Chondrocyte (in vitro differentiated cells): Measurements from ENCODE around the gene AGPS. TPM values are rescaled to one million over a fixed set of nuclear protein-coding genes. Genes with fewer than 3 reads are reported as not detected.

Experiments used
- DNase-seq: peaks from one replicate; pipeline ENCODE4 v3.0.0; 2021; ENCODE audit warnings: mixed read lengths, low spot score
- H3K27ac Mint-ChIP-seq: one replicate; pipeline ENCODE4 v1.8.0; 2021; ENCODE audit warnings: mild to moderate bottlenecking, moderate library complexity, mixed read lengths; ENCODE audit not compliant: unreplicated experiment
- H3K27me3 Mint-ChIP-seq: 2 replicates; pipeline ENCODE4 v1.8.0; 2021; ENCODE audit warnings: low read depth, mixed read lengths
- H3K36me3 Mint-ChIP-seq: 2 replicates; pipeline ENCODE4 v1.8.0; 2021; ENCODE audit warnings: low read depth, mixed read lengths
- H3K4me1 Mint-ChIP-seq: 2 replicates; pipeline ENCODE4 v1.8.0; 2021; ENCODE audit warnings: low read depth, mild to moderate bottlenecking, mixed read lengths
- H3K4me3 Mint-ChIP-seq: one replicate; pipeline ENCODE4 v1.8.0; 2021; ENCODE audit warnings: mild to moderate bottlenecking, moderate library complexity, mixed read lengths; ENCODE audit not compliant: unreplicated experiment
- H3K9me3 Mint-ChIP-seq: 2 replicates; pipeline ENCODE4 v1.8.0; 2021; ENCODE audit warnings: low read depth, mixed read lengths
- total RNA-seq: library from RNA; stranded (reverse); gene quantifications from 3 replicates; pipeline ENCODE4 v1.2.1, GENCODE V29; 2021
- TF ChIP-seq, protein P1 (sequence below): fragments of 200-600 bp; sonication (generic); IDR thresholded peaks from 2 replicates; pipeline ENCODE4 v1.5.0; 2021; ENCODE audit warnings: antibody characterized with exemption, mild to moderate bottlenecking, moderate library complexity

Gene AGPS
- total RNA-seq, 1 donor from 2014 or later = 40.2 TPM

DNA sequence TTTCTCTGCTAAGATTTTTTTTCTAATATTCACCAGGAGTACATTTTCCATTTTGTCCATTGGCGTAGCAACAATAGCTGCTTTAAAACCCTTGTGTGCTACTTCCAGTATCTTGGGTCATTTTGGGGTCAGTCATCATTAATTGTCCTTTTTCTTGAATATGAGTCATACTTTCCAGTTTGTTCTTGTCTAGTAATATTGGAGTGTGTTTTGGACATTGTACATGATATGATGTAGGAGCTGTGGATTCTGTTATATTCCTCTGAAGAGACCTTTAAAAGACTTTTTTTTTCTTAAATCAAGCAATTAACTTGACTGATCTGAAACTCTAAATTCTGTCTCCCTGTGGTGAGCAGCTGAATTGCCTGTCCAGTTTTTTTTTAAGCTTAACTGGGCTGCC, 40.8 kb downstream of the AGPS start:
- Mint-ChIP-seq H3K4me1 (peaks cover 12% of the 10 kb centered on the region), H3K4me3 (no peak overlapping the region), H3K36me3 (peaks cover 27% of the 10 kb centered on the region), H3K9me3 (peaks cover 31% of the 10 kb centered on the region), H3K27ac (no peak overlapping the region), H3K27me3 (no peaks in the 10 kb centered on the region)
- no peak for DNase-seq
- TF ChIP-seq, protein P1, sequence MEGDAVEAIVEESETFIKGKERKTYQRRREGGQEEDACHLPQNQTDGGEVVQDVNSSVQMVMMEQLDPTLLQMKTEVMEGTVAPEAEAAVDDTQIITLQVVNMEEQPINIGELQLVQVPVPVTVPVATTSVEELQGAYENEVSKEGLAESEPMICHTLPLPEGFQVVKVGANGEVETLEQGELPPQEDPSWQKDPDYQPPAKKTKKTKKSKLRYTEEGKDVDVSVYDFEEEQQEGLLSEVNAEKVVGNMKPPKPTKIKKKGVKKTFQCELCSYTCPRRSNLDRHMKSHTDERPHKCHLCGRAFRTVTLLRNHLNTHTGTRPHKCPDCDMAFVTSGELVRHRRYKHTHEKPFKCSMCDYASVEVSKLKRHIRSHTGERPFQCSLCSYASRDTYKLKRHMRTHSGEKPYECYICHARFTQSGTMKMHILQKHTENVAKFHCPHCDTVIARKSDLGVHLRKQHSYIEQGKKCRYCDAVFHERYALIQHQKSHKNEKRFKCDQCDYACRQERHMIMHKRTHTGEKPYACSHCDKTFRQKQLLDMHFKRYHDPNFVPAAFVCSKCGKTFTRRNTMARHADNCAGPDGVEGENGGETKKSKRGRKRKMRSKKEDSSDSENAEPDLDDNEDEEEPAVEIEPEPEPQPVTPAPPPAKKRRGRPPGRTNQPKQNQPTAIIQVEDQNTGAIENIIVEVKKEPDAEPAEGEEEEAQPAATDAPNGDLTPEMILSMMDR = peak; percentile 16

DNA sequence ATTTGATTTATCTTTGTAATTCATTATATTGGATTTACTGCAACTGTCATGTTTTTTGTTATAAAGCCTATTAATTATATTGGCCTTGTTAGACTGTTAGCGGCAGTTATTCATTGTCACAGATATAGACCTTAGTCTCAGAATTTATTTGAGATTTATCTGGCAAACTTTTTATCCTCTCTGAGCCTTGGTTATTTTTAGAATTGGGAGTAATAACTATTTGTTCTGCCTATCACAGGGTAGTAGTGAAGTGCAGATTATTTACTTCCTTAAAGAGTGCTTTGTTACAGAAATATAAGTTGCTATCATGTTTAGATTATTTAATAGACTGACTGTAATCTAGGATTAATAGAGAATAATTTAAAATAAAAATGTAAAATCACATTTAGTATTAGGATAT, 41.9 kb downstream of the AGPS start:
- peaks cover 26% of the 10 kb centered on the region for H3K9me3 Mint-ChIP-seq
- TF ChIP-seq, protein P1 = no peak
- no peaks in the 10 kb centered on the region for H3K27me3 Mint-ChIP-seq
- H3K4me1 Mint-ChIP-seq = peaks cover 12% of the 10 kb centered on the region
- H3K36me3 Mint-ChIP-seq = peaks cover 20% of the 10 kb centered on the region
- no peak overlapping the region for H3K27ac Mint-ChIP-seq
- H3K4me3 Mint-ChIP-seq = no peak overlapping the region
- DNase-seq = no peak

DNA sequence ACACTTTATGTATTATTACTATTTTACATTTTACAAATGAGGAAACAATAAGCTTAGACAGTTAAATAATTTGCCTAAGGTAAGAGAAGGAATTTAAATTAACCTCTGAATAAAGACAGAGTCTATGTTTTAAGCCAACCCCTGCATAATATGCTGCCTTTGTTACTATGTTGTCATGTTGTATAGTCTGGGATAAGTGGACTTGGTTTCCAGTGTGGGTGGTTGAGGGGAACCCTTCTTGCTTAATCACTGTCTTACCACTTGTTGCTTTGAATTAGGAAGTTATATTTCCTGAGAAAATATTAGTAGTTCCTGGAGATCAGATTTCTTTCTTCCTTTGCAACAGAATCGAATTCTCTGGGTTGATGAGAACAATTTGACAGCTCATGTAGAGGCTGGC, 52.6 kb downstream of the AGPS start:
- H3K27me3 Mint-ChIP-seq = no peaks in the 10 kb centered on the region
- no peaks in the 10 kb centered on the region for H3K4me1 Mint-ChIP-seq
- no peak overlapping the region for H3K4me3 Mint-ChIP-seq
- peaks cover 21% of the 10 kb centered on the region for H3K36me3 Mint-ChIP-seq
- H3K27ac Mint-ChIP-seq = no peak overlapping the region
- peaks cover 7% of the 10 kb centered on the region for H3K9me3 Mint-ChIP-seq
- DNase-seq = no peak
- TF ChIP-seq, protein P1 = no peak

DNA sequence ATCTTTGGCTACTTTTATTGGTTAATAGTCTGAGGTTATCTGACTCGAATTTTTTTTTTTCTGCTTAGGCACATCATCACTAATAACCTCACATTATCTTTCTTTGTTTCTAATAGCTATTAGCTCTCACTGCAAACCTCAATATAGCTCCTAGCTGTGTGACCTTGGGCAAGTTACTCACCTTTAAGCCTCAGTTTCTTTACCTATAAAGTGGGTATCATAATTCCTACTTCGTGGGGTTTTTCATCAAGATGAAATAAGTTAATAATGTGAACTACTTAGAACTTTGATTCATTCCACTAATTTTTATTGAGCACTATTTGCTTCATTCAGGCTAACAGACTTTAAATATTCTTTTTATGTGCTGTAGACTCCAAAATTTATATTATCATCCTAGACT, 55.5 kb downstream of the AGPS start:
- no peak overlapping the region for H3K4me3 Mint-ChIP-seq
- H3K9me3 Mint-ChIP-seq = peaks cover 7% of the 10 kb centered on the region
- H3K27me3 Mint-ChIP-seq = no peaks in the 10 kb centered on the region
- peaks cover 20% of the 10 kb centered on the region for H3K36me3 Mint-ChIP-seq
- no peak overlapping the region for H3K27ac Mint-ChIP-seq
- H3K4me1 Mint-ChIP-seq = peaks cover 4% of the 10 kb centered on the region
- DNase-seq = no peak
- TF ChIP-seq, protein P1 = no peak

DNA sequence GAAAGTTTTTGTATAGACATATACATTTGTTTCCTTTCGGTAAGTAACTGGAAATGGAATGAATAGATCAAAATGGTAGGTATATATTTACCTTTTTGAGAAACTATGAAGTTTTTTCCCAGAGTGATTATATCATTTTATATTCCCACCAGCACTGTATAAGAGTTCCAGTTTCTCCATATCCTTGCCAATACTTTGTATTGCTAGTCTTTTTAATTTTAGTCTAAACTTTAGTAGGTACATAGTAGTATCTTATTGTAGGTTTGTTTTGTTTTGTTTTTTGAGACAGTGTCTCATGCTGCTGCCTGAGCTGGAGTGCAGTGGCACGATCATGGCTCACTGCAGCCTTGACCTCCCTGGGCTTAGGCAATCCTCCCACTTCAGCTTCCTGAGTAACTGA, 56.6 kb downstream of the AGPS start:
- no peak for DNase-seq
- Mint-ChIP-seq H3K4me1 (peaks cover 4% of the 10 kb centered on the region), H3K27me3 (no peaks in the 10 kb centered on the region), H3K36me3 (peaks cover 21% of the 10 kb centered on the region), H3K4me3 (no peak overlapping the region), H3K9me3 (peaks cover 7% of the 10 kb centered on the region), H3K27ac (no peak overlapping the region)
- TF ChIP-seq, protein P1 = no peak
